ENCODE results near the gene RSPRY1.

RSPRY1 gene

DNA sequence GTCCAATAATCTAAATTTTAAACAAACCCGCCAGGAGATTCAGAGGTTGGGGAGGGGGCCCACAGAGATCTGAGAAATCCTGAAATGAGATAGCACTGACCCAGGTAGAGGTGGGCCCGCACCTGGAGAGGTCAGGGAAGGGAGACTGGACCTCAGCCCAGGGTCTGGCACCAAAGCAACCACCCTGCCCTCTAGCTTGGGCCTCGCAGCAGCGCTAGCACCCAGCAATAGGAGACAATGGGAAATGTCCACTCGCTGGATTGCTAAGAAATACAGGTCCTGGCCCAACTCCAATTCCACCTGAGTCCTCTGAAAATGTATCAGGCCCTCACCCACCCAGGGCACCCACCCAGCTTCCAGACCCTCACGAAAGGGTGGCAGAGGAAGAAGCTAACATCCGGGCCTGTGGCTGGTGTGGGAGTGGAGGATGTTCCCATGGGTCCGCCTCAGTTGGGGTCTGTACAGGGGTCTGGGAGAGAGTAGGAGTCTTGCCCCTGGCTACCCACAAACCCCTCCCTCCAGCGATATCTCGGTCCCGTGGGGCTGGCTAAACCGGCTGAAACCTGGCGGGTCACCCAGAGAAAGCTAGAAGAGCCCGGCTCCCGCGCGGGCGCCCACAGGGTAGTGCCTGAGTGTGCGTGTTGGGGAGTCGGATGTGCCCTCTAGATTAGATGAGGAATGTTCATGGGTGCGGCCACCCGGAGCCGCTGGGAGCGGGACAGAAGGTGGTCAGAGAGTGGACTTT, 97.3 kb downstream of the RSPRY1 start:
- DNase-seq (ENCODE audit: low spot score), result peak; percentile 31
- TF ChIP-seq, protein P1, sequence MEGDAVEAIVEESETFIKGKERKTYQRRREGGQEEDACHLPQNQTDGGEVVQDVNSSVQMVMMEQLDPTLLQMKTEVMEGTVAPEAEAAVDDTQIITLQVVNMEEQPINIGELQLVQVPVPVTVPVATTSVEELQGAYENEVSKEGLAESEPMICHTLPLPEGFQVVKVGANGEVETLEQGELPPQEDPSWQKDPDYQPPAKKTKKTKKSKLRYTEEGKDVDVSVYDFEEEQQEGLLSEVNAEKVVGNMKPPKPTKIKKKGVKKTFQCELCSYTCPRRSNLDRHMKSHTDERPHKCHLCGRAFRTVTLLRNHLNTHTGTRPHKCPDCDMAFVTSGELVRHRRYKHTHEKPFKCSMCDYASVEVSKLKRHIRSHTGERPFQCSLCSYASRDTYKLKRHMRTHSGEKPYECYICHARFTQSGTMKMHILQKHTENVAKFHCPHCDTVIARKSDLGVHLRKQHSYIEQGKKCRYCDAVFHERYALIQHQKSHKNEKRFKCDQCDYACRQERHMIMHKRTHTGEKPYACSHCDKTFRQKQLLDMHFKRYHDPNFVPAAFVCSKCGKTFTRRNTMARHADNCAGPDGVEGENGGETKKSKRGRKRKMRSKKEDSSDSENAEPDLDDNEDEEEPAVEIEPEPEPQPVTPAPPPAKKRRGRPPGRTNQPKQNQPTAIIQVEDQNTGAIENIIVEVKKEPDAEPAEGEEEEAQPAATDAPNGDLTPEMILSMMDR (IDR thresholded peaks at IDR 0.05), result no peak
- Histone ChIP-seq H3K27ac (peak overlapping the region in 1 of 2 donors; percentile 23), H3K4me3 (peak overlapping the region; percentile 82)

DNA sequence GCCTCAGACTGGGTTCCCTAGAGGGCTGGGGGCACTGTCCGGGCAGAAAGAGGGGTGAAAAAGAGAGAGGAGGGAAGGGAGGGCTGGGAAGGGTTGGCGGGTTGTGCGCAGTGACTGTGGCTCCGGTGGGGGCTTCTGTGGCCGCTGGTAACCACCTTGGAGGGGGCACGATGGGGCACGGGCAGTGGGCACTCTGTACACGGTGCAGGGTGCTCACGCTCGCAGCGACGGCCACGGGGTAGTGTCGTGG, 97.8 kb downstream of the RSPRY1 start:
- TF ChIP-seq, protein P1 (IDR thresholded peaks at IDR 0.05), result no peak
- H3K27ac ChIP-seq, result peak overlapping the region in 1 of 2 donors; percentile 23
- no peak for DNase-seq (ENCODE audit: low spot score)
- peak overlapping the region; percentile 82 for H3K4me3 ChIP-seq

DNA sequence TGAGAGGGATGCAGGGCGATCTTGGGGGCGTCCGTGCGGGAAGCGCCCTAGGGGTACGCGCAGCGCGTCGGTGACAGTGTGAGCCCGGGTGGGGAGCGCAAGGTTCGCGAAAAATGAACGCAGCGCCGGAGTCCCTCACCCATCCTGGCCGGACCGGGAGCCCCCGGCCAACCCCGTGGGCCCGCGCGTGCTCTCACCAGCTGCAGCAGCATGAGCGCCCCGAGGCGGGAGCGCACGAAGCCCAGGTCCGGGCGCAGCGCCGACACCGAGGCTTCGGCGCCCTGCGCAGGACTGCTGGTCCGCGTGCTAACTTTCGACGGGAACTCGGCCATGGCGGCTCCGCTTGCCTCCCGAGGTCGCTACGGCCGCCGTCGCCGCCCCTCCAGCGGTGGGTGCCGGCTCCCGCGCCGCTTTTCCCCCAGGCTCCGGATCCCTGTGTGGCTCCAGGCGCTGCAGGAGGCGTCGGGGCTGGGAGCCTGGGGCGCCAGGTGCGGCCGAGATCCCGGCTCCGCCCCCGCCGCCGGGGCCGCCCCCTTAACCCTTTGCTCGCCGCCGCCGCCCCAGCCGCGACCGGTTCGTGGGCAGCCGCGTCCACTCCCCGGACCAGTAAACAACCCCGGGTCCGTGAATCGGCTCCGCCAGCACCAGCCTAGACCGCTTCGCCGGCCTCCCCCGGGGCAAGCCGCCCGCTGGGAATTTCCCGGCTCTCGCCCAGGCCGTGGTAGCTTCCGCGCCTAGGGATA, 98.3 kb downstream of the RSPRY1 start, which contains the start of gene PLLP:
TSS of gene PLLP (minus strand) at position 464 of the 743 bp plus-strand sequence. CDS start at position 332, 132 bp downstream.
- DNase-seq (ENCODE audit: low spot score), result peak; percentile 68
- Histone ChIP-seq H3K27ac (peak within 1 kb of the TSS; percentile 6 to 23), H3K4me3 (peak within 1 kb of the TSS; percentile 82)
- TF ChIP-seq, protein P1 (IDR thresholded peaks at IDR 0.05), result no peak

DNA sequence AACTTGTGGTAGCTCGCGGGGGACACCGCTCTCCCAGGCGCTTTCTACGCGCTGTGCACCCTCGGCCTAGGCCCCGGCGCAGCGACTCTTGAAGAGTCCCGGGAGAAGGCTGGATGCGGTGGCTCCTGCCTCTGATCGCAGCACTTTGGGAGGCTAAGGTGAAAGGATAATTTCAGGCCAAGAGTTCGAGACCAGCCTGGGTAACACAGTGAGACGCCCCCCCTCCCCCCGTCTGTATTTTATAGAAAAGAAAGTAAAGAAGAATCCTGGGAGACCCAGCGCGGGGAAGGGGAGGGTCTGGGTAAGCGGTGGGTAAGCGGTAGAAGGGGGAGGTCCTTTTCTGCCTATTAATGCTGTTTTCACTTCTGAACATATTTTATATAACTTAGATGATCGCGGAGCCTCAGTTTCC, 98.8 kb downstream of the RSPRY1 start:
- no peak for DNase-seq (ENCODE audit: low spot score)
- peak overlapping the region in 1 of 2 donors; percentile 23 for H3K27ac ChIP-seq
- TF ChIP-seq, protein P1 (IDR thresholded peaks at IDR 0.05), result no peak

DNA sequence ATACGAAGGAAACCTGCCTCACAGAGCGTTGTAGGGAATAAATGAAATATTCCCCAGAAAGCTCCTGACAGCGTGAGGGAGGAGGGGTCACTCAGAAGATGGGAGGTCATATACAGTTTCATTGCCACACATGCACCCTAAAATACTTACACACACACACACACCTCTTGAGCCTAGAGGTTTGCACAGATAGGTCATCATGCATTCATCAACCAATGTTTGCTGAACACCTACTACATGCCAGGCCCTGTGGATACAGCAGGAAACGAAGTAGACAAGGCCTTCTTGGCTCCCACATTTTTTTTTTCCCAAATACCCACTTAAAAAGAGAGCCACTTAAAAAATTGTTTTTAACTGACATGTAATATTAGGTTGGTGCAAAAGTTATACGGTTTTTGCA, 99.2 kb downstream of the RSPRY1 start:
- Histone ChIP-seq H3K27ac (no peak overlapping the region), H3K4me3 (peak overlapping the region; percentile 82)
- no peak for DNase-seq (ENCODE audit: low spot score)
- TF ChIP-seq, protein P1 (IDR thresholded peaks at IDR 0.05), result no peak

More for the DNA sequence above, 98.8 kb downstream of the RSPRY1 start:
- H3K4me3 ChIP-seq, result peak overlapping the region; percentile 82

DNA sequence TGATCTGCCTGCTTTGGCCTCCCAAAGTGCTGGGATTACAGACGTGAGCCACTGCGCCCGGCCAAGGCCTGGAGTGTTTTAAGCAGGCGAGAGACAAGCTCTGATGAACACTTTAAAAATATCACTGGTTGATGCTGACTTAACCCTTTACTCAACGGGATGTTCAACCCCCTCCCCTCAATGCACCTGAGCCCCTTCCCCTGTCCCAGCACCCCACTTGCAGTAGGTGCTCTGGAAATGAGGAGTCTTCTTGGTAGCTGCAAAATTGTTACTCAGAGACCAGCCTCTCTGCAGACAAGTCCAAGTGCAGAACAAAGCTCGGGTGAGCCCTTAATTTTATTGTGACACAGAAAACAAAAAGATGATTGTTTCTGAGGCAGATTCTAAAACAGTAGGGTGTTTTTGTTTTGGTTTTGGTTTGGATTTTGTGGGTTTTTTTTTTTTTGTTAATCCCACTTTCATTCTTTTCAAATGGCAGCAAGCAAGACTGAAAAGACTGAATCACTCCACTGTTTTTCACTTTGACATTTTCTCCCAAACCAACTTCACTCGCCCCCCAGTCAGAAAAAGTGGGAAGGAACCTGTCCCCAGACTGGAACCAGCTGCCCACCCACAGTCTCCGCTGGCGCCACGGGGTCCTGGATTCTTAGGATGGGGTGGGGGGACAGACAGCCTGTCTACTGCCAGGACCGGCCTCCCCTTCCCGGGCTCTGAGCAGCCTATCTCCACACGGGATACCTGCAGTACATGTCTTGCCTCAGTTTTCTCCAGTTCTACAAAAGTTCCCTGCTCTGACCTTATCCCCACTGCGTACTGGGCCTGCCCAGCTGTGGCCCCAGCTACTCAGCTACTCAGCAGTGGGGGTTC, 103.5 kb downstream of the RSPRY1 start:
- peak overlapping the region in 1 of 2 donors; percentile 32 for H3K27ac ChIP-seq
- TF ChIP-seq, protein P1 (IDR thresholded peaks at IDR 0.05), result no peak
- H3K4me3 ChIP-seq, result no peak overlapping the region
- DNase-seq (ENCODE audit: low spot score), result peak; percentile 71
